ENCODE data around the gene MED13L.

The MED13L gene

GRCh38 chr12:116213885-116214527 is 63.5 kb downstream of the MED13L start:
- H3K36me3 ChIP-seq (replicated peaks), result no peaks in the 10 kb centered on the region
- H3K4me1 ChIP-seq, result no peaks in the 10 kb centered on the region
- no peak overlapping the region for H3K4me3 ChIP-seq
- no peaks in the 10 kb centered on the region for H3K9me3 ChIP-seq
- in situ Hi-C loops (cut with MboI; ENCODE audit: low sequenced_read_pairs), result no loop called here
- H3K27me3 ChIP-seq (ENCODE audit: low read depth), result no peaks in the 10 kb centered on the region
- no peak for DNase-seq (ENCODE audit: low spot score in 2 of 2)

GRCh38 chr12:116213014-116213413 is 64.5 kb downstream of the MED13L start:
- Histone ChIP-seq H3K36me3 (replicated peaks) (no peaks in the 10 kb centered on the region), H3K4me1 (no peaks in the 10 kb centered on the region), H3K27me3 (ENCODE audit: low read depth) (no peaks in the 10 kb centered on the region), H3K9me3 (no peaks in the 10 kb centered on the region), H3K4me3 (no peak overlapping the region)
- no peak for DNase-seq (ENCODE audit: low spot score in 2 of 2)
- in situ Hi-C loops (cut with MboI; ENCODE audit: low sequenced_read_pairs), result no loop called here

- Histone ChIP-seq H3K36me3 (replicated peaks) (no peaks in the 10 kb centered on the region), H3K4me1 (peaks cover 5% of the 10 kb centered on the region), H3K9me3 (no peaks in the 10 kb centered on the region), H3K4me3 (no peak overlapping the region), H3K27me3 (ENCODE audit: low read depth) (no peaks in the 10 kb centered on the region)
- no peak for DNase-seq (ENCODE audit: low spot score in 2 of 2)
- in situ Hi-C loops (cut with MboI; ENCODE audit: low sequenced_read_pairs), result no loop called here
Observed at GRCh38 chr12:116210762-116211161, 66.7 kb downstream of the MED13L start.

GRCh38 chr12:116210131-116210530 is 67.4 kb downstream of the MED13L start:
- H3K27me3 ChIP-seq (ENCODE audit: low read depth), result no peaks in the 10 kb centered on the region
- peaks cover 5% of the 10 kb centered on the region for H3K4me1 ChIP-seq
- H3K9me3 ChIP-seq, result no peaks in the 10 kb centered on the region
- DNase-seq (ENCODE audit: low spot score in 2 of 2), result no peak
- in situ Hi-C loops (cut with MboI; ENCODE audit: low sequenced_read_pairs), result no loop called here
- H3K36me3 ChIP-seq (replicated peaks), result no peaks in the 10 kb centered on the region
- no peak overlapping the region for H3K4me3 ChIP-seq

GRCh38 chr12:116209503-116209902 is 68.0 kb downstream of the MED13L start:
- no peaks in the 10 kb centered on the region for H3K27me3 ChIP-seq (ENCODE audit: low read depth)
- in situ Hi-C loops (cut with MboI; ENCODE audit: low sequenced_read_pairs), result no loop called here
- H3K36me3 ChIP-seq (replicated peaks), result no peaks in the 10 kb centered on the region
- no peak for DNase-seq (ENCODE audit: low spot score in 2 of 2)
- no peaks in the 10 kb centered on the region for H3K9me3 ChIP-seq
- H3K4me3 ChIP-seq, result no peak overlapping the region
- peaks cover 5% of the 10 kb centered on the region for H3K4me1 ChIP-seq

- Histone ChIP-seq H3K27me3 (ENCODE audit: low read depth) (no peaks in the 10 kb centered on the region), H3K4me1 (peaks cover 8% of the 10 kb centered on the region), H3K9me3 (no peaks in the 10 kb centered on the region), H3K4me3 (no peak overlapping the region), H3K36me3 (replicated peaks) (no peaks in the 10 kb centered on the region)
- in situ Hi-C loops (cut with MboI; ENCODE audit: low sequenced_read_pairs), result no loop called here
- no peak for DNase-seq (ENCODE audit: low spot score in 2 of 2)
Observed at GRCh38 chr12:116207274-116207673, 70.2 kb downstream of the MED13L start.

- peaks cover 11% of the 10 kb centered on the region for H3K4me1 ChIP-seq
Observed at GRCh38 chr12:116206828-116207227, 70.7 kb downstream of the MED13L start.

GRCh38 chr12:116204785-116205184 is 72.7 kb downstream of the MED13L start:
- Histone ChIP-seq H3K9me3 (no peaks in the 10 kb centered on the region), H3K4me3 (no peak overlapping the region), H3K27me3 (ENCODE audit: low read depth) (no peaks in the 10 kb centered on the region), H3K36me3 (replicated peaks) (no peaks in the 10 kb centered on the region), H3K4me1 (peaks cover 16% of the 10 kb centered on the region)
- DNase-seq (ENCODE audit: low spot score in 2 of 2), result no peak
- in situ Hi-C loops (cut with MboI; ENCODE audit: low sequenced_read_pairs), result no loop called here

More at GRCh38 chr12:116206828-116207227, 70.7 kb downstream of the MED13L start:
- Histone ChIP-seq H3K4me3 (no peak overlapping the region), H3K9me3 (no peaks in the 10 kb centered on the region), H3K27me3 (ENCODE audit: low read depth) (no peaks in the 10 kb centered on the region), H3K36me3 (replicated peaks) (no peaks in the 10 kb centered on the region)
- in situ Hi-C loops (cut with MboI; ENCODE audit: low sequenced_read_pairs), result no loop called here
- DNase-seq (ENCODE audit: low spot score in 2 of 2), result no peak

- H3K4me1 ChIP-seq, result peaks cover 16% of the 10 kb centered on the region
- H3K36me3 ChIP-seq (replicated peaks), result no peaks in the 10 kb centered on the region
- no peaks in the 10 kb centered on the region for H3K9me3 ChIP-seq
- no peaks in the 10 kb centered on the region for H3K27me3 ChIP-seq (ENCODE audit: low read depth)
- DNase-seq (ENCODE audit: low spot score in 2 of 2), result no peak
- no peak overlapping the region for H3K4me3 ChIP-seq
- in situ Hi-C loops (cut with MboI; ENCODE audit: low sequenced_read_pairs), result no loop called here
Observed at GRCh38 chr12:116204169-116204568, 73.3 kb downstream of the MED13L start.

GRCh38 chr12:116202940-116203339 is 74.6 kb downstream of the MED13L start:
- H3K4me1 ChIP-seq, result peaks cover 18% of the 10 kb centered on the region
- no peaks in the 10 kb centered on the region for H3K9me3 ChIP-seq
- DNase-seq (ENCODE audit: low spot score in 2 of 2), result no peak
- H3K36me3 ChIP-seq (replicated peaks), result no peaks in the 10 kb centered on the region
- H3K4me3 ChIP-seq, result no peak overlapping the region
- H3K27me3 ChIP-seq (ENCODE audit: low read depth), result no peaks in the 10 kb centered on the region
- in situ Hi-C loops (cut with MboI; ENCODE audit: low sequenced_read_pairs), result no loop called here

GRCh38 chr12:116202433-116202832 is 75.1 kb downstream of the MED13L start:
- H3K27me3 ChIP-seq (ENCODE audit: low read depth), result no peaks in the 10 kb centered on the region
- H3K4me3 ChIP-seq, result no peak overlapping the region
- H3K9me3 ChIP-seq, result no peaks in the 10 kb centered on the region
- in situ Hi-C loops (cut with MboI; ENCODE audit: low sequenced_read_pairs), result no loop called here
- DNase-seq (ENCODE audit: low spot score in 2 of 2), result no peak
- H3K4me1 ChIP-seq, result peaks cover 19% of the 10 kb centered on the region
- H3K36me3 ChIP-seq (replicated peaks), result no peaks in the 10 kb centered on the region

GRCh38 chr12:116201908-116202307 is 75.6 kb downstream of the MED13L start:
- DNase-seq (ENCODE audit: low spot score in 2 of 2), result no peak
- Histone ChIP-seq H3K4me1 (peaks cover 23% of the 10 kb centered on the region), H3K36me3 (replicated peaks) (no peaks in the 10 kb centered on the region), H3K4me3 (no peak overlapping the region), H3K27me3 (ENCODE audit: low read depth) (no peaks in the 10 kb centered on the region), H3K9me3 (no peaks in the 10 kb centered on the region)
- in situ Hi-C loops (cut with MboI; ENCODE audit: low sequenced_read_pairs), result no loop called here

GRCh38 chr12:116201359-116201758 is 76.1 kb downstream of the MED13L start:
- no peak for DNase-seq (ENCODE audit: low spot score in 2 of 2)
- in situ Hi-C loops (cut with MboI; ENCODE audit: low sequenced_read_pairs), result no loop called here
- no peak overlapping the region for H3K4me3 ChIP-seq

GRCh38 chr12:116200812-116201211 is 76.7 kb downstream of the MED13L start:
- peaks cover 24% of the 10 kb centered on the region for H3K4me1 ChIP-seq
- in situ Hi-C loops (cut with MboI; ENCODE audit: low sequenced_read_pairs), result no loop called here
- H3K36me3 ChIP-seq (replicated peaks), result no peaks in the 10 kb centered on the region
- no peak overlapping the region for H3K4me3 ChIP-seq
- no peak for DNase-seq (ENCODE audit: low spot score in 2 of 2)
- H3K27me3 ChIP-seq (ENCODE audit: low read depth), result no peaks in the 10 kb centered on the region
- H3K9me3 ChIP-seq, result no peaks in the 10 kb centered on the region

More at GRCh38 chr12:116201359-116201758, 76.1 kb downstream of the MED13L start:
- H3K36me3 ChIP-seq (replicated peaks), result no peaks in the 10 kb centered on the region
- no peaks in the 10 kb centered on the region for H3K27me3 ChIP-seq (ENCODE audit: low read depth)
- H3K9me3 ChIP-seq, result no peaks in the 10 kb centered on the region
- H3K4me1 ChIP-seq, result peaks cover 22% of the 10 kb centered on the region

GRCh38 chr12:116199160-116199706 is 78.3 kb downstream of the MED13L start:
- Histone ChIP-seq H3K27me3 (ENCODE audit: low read depth) (no peaks in the 10 kb centered on the region), H3K4me3 (no peak overlapping the region), H3K36me3 (replicated peaks) (no peaks in the 10 kb centered on the region), H3K9me3 (no peaks in the 10 kb centered on the region), H3K4me1 (peaks cover 24% of the 10 kb centered on the region)
- no peak for DNase-seq (ENCODE audit: low spot score in 2 of 2)
- in situ Hi-C loops (cut with MboI; ENCODE audit: low sequenced_read_pairs), result no loop called here
